Activated CD8-positive, alpha-beta T cell treated with anti-CD3 and anti-CD28 coated beads, Interleukin-2, amount 10 ng/mL, durations not matched to agents 7 days and 5 days (primary cell): ENCODE data around the gene PGAP6. TPM values are rescaled to one million over a fixed set of nuclear protein-coding genes. Genes with fewer than 3 reads are reported as not detected.
"Not testable (repeated sequence)": the region's sequence is repeated elsewhere in the genome, so short reads cannot be mapped to it uniquely, and the experiment has no call there.

Source experiments
- ATAC-seq: fragments of 150-1000 bp; cut with Tn5 transposase; one replicate; pipeline ENCODE4 v1.10.0; 2021; ENCODE audit warnings: moderate library complexity
- CTCF ChIA-PET: fragments of 350-600 bp; sonication (Branson Sonifier 250); formaldehyde crosslinking; loops from one replicate; lab custom pipeline; 2021; ENCODE audit warnings: antibody characterized with exemption; lab: Charles Lee
- POLR2A ChIA-PET: fragments of 350-600 bp; sonication (Branson Sonifier 250); formaldehyde crosslinking; loops from one replicate; lab custom pipeline; 2021; ENCODE audit warnings: antibody characterized with exemption; lab: Charles Lee
- DNase-seq: peaks from one replicate; pipeline ENCODE4 v3.0.0-alpha.2; 2020
- H3K27ac Mint-ChIP-seq: one replicate; pipeline ENCODE4 v1.8.0; 2021; ENCODE audit warnings: mild to moderate bottlenecking, mixed read lengths
- H3K27me3 Mint-ChIP-seq: one replicate; pipeline ENCODE4 v1.8.0; 2021; ENCODE audit warnings: low read depth, mixed read lengths
- H3K36me3 Mint-ChIP-seq: one replicate; pipeline ENCODE4 v1.8.0; 2021; ENCODE audit warnings: low read depth, mixed read lengths
- H3K4me1 Mint-ChIP-seq: one replicate; pipeline ENCODE4 v1.8.0; 2021; ENCODE audit warnings: low read depth, mixed read lengths
- H3K4me3 Mint-ChIP-seq: one replicate; pipeline ENCODE4 v1.8.0; 2021; ENCODE audit warnings: mild to moderate bottlenecking, mixed read lengths
- H3K9me3 Mint-ChIP-seq: one replicate; pipeline ENCODE4 v1.8.0; 2022; ENCODE audit warnings: mixed read lengths; ENCODE audit not compliant: insufficient read depth
- total RNA-seq, 2 experiments: library from RNA; stranded (reverse); gene quantifications; one replicate each; pipeline ENCODE4 v1.2.3, GENCODE V29; 2021

The PGAP6 gene
- total RNA-seq, 2 experiments from 2014 or later: 80.6 to 85.8 TPM

DNA sequence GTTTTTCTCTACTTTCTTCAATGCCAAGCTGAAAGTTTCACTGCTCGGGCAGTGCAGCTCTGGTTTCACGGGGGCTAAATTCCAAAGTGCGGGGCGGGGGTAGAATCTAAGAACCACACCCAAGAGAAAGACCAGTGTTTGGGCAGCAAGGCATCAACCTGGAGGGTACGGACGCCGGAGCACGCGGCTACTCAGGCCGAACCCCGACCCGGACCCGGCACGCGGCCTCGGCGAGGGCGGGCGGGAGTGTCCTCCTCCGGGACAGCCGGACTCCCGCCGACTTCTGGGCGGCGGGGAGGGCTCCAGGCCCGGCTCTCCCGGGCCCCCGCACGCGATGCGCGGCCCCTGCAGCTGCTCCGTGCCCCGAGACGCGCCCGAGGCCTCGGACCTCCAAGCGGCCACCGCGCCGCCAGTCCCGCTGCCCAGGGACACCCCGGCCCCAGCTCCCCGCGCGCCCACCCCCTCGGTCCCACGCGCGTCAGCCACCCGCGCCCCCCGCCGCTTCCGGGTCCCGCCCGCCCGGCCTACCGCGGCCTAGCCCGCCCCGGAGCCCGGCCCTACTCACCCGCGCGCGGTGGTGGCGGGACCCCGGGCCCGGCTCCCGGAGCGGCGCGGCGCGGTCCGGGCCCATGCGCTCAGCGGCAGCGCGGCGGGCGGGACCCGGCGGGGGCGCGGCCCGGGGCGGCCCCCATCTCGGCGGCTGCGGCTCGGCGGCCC is 29.8 kb downstream of the PGAP6 start:
- peaks cover 54% of the 10 kb centered on the region for H3K4me1 Mint-ChIP-seq
- H3K36me3 Mint-ChIP-seq: peaks cover 18% of the 10 kb centered on the region
- H3K4me3 Mint-ChIP-seq: peak overlapping the region; percentile 86
- ChIA-PET POLR2A (interaction anchor here (1.2 to 1.6 kb wide), 2 partner anchors 27 to 124 kb away, joined by 4 read pairs; no protein-coding TSS in a partner anchor), CTCF (interaction anchor here (0.9 to 1.9 kb wide), 3 partner anchors 9 to 245 kb away, joined by 3 to 4 read pairs (median 3); no protein-coding TSS in a partner anchor)
- ATAC-seq (peak; percentile 50), DNase-seq (peak; percentile 34)
- H3K27ac Mint-ChIP-seq: peak overlapping the region; percentile 83
- H3K27me3 Mint-ChIP-seq: no peaks in the 10 kb centered on the region
- H3K9me3 Mint-ChIP-seq: no peaks in the 10 kb centered on the region

DNA sequence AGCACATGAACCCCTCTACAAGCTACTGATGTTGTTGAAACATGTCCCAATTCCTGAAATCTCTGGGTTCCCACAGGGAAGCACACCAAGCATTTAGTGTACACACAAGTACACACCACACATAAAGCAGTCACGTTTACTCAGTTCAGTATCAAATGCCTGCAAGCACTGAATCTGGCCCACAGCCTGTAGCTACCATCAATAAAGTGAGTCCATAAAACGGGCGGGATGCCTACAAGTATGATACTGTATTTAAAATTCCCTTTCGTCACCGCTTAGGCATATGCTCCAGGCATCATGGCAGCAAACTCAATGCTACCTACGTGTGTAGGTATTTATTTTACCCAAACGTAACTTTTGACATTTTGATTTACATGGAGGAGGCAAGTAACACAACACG is 31.6 kb downstream of the PGAP6 start:
- no peak overlapping the region for H3K27ac Mint-ChIP-seq
- ATAC-seq (no peak), DNase-seq (no peak)
- no peaks in the 10 kb centered on the region for H3K27me3 Mint-ChIP-seq
- H3K36me3 Mint-ChIP-seq: peaks cover 34% of the 10 kb centered on the region
- ChIA-PET CTCF (interaction anchor here (0.5 to 2.5 kb wide), 9 partner anchors 8 to 313 kb away, joined by 3 to 10 read pairs (median 3); partner anchors contain the start of gene FAM234A), POLR2A (no interaction called here)
- H3K9me3 Mint-ChIP-seq: no peaks in the 10 kb centered on the region
- peaks cover 56% of the 10 kb centered on the region for H3K4me1 Mint-ChIP-seq
- peak overlapping the region; percentile 44 for H3K4me3 Mint-ChIP-seq

DNA sequence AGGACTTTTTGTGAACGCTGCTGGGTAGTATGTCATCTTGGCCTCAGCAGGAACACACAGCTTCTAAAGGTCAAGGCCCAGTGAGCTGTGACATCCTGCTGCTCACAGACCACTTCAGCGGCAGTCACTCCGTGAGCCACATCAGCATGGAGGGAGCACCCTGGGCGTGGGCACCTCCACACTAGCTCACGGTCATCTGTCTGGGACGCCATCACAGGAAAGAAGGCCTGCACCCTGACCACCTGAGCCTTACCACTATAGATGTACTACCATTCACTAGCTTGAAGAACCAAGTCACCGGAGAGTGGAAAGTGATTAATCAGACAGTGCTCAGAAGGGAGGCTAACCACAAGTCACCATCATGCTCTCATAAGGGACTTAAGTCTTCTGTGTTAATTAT is 32.6 kb downstream of the PGAP6 start:
- peaks cover 42% of the 10 kb centered on the region for H3K36me3 Mint-ChIP-seq
- no peaks in the 10 kb centered on the region for H3K27me3 Mint-ChIP-seq
- CTCF ChIA-PET: interaction anchor here (0.7 to 2.5 kb wide), 4 partner anchors 13 to 242 kb away, joined by 3 to 10 read pairs (median 6); partner anchors contain the start of gene FAM234A
- no peak overlapping the region for H3K4me3 Mint-ChIP-seq
- DNase-seq: no peak
- POLR2A ChIA-PET: interaction anchor here (0.6 to 1.0 kb wide), 2 partner anchors 9 to 21 kb away, joined by 3 read pairs; partner anchors contain the start of gene MRPL28
- peaks cover 50% of the 10 kb centered on the region for H3K4me1 Mint-ChIP-seq
- ATAC-seq: no peak
- H3K9me3 Mint-ChIP-seq: no peaks in the 10 kb centered on the region
- no peak overlapping the region for H3K27ac Mint-ChIP-seq

DNA sequence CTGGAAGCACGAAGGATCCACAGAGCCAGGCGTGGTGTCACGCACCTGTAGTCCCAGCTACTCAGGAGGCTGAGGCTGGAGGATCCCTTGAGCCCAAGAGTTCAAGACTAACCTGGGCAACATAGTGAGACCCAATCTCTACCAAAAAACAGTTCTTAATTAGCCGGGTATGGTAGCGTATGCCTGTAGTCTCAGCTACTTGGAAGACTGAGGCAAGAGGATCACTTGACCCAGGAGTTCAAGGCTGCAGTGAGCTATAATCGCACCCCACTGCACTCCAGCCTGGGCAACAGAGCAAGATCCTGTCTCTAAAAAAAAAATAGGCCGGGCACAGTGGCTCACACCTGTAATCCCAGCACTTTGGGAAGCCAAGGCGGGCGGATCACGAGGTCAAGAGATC is 33.3 kb downstream of the PGAP6 start:
- H3K27me3 Mint-ChIP-seq, ATAC-seq, DNase-seq, H3K4me3 Mint-ChIP-seq, H3K9me3 Mint-ChIP-seq, H3K27ac Mint-ChIP-seq: not testable (repeated sequence)
- H3K36me3 Mint-ChIP-seq: peaks cover 47% of the 10 kb centered on the region
- ChIA-PET CTCF (interaction anchor here (0.7 to 2.5 kb wide), 3 partner anchors 14 to 241 kb away, joined by 3 to 8 read pairs (median 4); no protein-coding TSS in a partner anchor), POLR2A (interaction anchor here (0.6 kb wide), 1 partner anchor 8 kb away, joined by 3 read pairs; no protein-coding TSS in a partner anchor)
- H3K4me1 Mint-ChIP-seq: peaks cover 50% of the 10 kb centered on the region

DNA sequence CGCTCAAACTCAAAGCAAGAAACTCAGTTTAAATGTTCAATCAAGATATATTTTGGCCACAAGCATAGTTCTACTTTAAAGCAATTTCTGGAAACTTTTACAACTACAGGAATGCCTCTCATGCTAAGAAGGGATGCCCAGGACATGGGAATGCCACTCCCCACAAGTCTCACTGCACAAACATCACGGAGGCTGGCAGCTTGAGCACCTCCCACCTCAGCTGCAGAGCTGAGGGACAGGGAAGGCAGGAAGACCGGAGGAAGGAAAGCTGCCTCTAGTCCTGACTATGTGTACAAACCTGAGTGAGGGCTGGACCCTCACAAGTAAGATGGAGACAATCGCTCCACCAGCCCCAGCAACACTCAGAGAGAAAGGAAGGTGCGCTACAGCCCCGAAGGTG is 34.6 kb downstream of the PGAP6 start:
- ChIA-PET CTCF (no interaction called here), POLR2A (no interaction called here)
- Mint-ChIP-seq H3K27ac (no peak overlapping the region), H3K9me3 (no peaks in the 10 kb centered on the region), H3K4me3 (no peak overlapping the region), H3K27me3 (no peaks in the 10 kb centered on the region), H3K4me1 (peaks cover 62% of the 10 kb centered on the region), H3K36me3 (peaks cover 56% of the 10 kb centered on the region)
- DNase-seq (no peak), ATAC-seq (no peak)

DNA sequence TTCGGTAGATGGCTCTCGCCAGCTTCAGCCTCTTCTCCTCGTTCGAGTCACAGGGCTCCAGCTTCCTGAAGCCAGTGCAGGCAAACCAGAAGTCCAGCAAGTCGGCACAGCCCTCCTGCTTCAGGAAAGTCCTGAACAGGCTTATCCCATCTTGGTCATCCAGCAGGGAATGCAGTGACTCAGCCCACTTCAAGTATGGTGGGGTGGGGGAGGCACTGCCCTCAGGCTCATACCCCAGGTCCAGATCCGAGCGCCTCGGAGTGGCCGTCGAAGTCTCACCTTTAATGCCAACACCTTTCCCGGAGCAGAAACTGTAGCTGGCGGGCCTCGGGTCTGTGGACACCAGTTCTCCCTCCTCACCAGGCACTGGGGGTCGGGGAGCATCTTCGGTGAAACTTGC is 35.2 kb downstream of the PGAP6 start:
- Mint-ChIP-seq H3K27ac (no peak overlapping the region), H3K36me3 (peaks cover 62% of the 10 kb centered on the region), H3K9me3 (no peaks in the 10 kb centered on the region), H3K4me1 (peaks cover 68% of the 10 kb centered on the region), H3K4me3 (no peak overlapping the region), H3K27me3 (no peaks in the 10 kb centered on the region)
- DNase-seq (no peak), ATAC-seq (no peak)
- CTCF ChIA-PET: no interaction called here
- POLR2A ChIA-PET: no interaction called here

DNA sequence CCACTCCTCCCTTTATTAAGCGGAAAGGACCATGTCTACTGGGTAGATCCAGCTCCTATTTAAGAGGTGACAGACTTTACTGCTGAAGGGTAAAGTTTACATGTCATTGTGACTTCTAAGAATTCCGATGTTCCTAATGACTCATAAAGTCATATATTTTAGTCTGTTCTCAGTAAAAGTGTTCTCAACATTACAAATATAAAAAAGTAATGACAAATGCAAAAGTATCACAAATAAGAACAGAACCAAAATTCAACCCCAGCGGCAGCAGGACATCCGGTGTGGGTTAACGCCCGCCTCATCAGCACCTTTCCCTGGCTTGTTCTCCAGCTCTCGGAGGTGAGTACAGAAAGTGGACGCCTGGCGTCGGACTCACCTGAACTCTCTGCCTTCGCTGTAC is 36.0 kb downstream of the PGAP6 start:
- ChIA-PET POLR2A (no interaction called here), CTCF (no interaction called here)
- no peak for ATAC-seq
- no peaks in the 10 kb centered on the region for H3K9me3 Mint-ChIP-seq
- no peak for DNase-seq
- no peak overlapping the region for H3K27ac Mint-ChIP-seq
- peaks cover 64% of the 10 kb centered on the region for H3K4me1 Mint-ChIP-seq
- H3K4me3 Mint-ChIP-seq: no peak overlapping the region
- no peaks in the 10 kb centered on the region for H3K27me3 Mint-ChIP-seq
- peaks cover 64% of the 10 kb centered on the region for H3K36me3 Mint-ChIP-seq

DNA sequence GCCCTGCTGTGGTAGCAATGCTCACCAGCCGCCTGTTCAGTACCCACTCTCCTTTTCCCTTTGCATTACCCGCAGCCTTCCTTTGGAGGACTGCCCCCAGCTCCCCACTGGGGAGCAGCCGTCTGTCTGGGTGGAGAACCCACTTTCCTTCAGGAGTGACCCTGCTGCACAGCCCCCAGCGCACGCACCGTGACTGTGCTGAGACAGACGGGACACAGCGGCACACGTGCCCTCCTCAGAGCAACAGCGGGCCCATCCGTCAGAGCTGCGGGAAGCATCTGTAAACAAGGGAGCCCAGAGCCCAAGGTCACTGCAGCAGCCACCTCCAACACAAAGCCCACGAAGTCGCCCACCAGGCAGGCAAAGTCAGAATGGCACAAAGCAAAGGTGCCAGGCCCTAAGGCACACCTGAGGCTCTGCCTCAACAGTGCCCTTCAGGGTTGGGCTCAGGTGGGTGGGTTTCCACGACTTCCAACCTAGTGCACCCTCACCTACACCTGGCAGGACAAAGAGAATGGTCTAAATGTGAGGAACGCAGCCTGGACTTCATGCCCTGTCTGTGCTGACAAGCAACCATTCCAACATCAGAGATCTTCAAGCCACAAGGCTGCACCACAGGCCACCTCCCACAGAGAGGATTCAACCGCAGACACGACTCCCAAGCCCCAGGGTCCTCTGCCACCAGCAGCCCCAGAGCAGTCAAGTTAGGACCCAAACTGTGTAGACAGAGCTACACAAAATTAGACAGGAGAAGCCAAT is 39.1 kb downstream of the PGAP6 start:
- ATAC-seq (peak; percentile 55), DNase-seq (no peak)
- H3K4me3 Mint-ChIP-seq: no peak overlapping the region
- H3K4me1 Mint-ChIP-seq: peaks cover 54% of the 10 kb centered on the region
- H3K36me3 Mint-ChIP-seq: peaks cover 60% of the 10 kb centered on the region
- H3K9me3 Mint-ChIP-seq: no peaks in the 10 kb centered on the region
- CTCF ChIA-PET: interaction anchor here (1.0 to 1.5 kb wide), 2 partner anchors 9 to 236 kb away, joined by 3 read pairs; no protein-coding TSS in a partner anchor
- H3K27me3 Mint-ChIP-seq: no peaks in the 10 kb centered on the region
- POLR2A ChIA-PET: interaction anchor here (0.9 kb wide), 1 partner anchor 289 kb away, joined by 4 read pairs; the partner anchor contains the start of genes POLR3K and SNRNP25
- H3K27ac Mint-ChIP-seq: peak overlapping the region; percentile 62

DNA sequence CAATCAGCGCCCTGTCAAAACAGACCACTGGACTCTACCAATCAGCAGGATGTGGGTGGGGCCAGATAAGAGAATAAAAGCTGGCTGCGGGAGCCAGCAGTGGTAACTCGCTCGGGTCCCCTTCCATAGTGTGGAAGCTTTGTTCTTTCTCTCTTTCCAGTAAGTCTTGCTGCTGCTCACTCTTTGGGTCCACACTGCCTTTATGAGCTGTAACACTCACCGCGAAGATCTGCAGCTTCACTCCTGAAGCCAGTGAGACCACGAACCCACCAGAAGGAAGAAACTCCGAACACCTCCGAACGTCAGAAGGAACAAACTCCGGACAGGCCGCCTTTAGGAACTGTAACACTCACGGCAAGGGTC is 39.8 kb downstream of the PGAP6 start:
- H3K27me3 Mint-ChIP-seq, H3K27ac Mint-ChIP-seq, H3K9me3 Mint-ChIP-seq, DNase-seq, POLR2A ChIA-PET, ATAC-seq, H3K4me3 Mint-ChIP-seq: not testable (repeated sequence)
- Mint-ChIP-seq H3K4me1 (peaks cover 51% of the 10 kb centered on the region), H3K36me3 (peaks cover 55% of the 10 kb centered on the region)
- CTCF ChIA-PET: interaction anchor here (0.8 kb wide), 1 partner anchor 9 kb away, joined by 3 read pairs; no protein-coding TSS in a partner anchor

DNA sequence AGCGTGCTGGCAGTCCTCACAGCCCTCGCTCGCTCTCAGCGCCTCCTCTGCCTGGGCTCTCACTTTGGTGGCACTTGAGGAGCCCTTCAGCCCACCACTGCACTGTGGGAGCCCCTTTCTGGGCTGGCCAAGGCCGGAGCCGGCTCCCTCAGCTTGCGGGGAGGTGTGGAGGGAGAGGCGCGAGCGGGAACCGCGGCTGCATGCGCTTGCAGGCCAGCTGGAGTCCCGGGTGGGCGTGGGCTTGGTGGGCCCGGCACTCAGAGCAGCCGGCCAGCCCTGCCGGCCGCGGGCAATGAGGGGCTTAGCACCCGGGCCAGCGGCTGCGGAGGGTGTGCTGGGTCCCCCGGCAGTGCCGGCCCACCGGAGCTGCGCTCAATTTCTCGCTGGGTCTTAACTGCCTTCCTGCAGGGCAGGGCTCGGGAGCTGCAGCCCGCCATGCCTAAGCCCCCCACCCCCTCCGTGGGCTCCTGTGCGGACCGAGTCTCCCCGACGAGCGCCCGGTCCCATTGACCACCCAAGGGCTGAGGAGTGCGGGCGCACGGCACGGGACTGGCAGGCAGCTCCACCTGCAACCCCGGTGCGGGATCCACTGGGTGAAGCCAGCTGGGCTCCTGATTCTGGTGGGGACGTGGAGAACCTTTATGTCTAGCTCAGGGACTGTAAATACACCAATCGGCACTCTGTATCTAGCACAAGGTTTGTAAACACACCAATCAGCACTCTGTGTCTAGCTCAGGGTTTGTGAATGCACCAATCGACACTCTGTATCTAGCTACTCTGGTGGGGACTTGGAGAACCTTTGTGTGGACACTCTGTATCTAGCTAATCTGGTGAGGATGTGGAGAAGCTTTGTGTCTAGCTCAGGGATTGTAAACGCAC is 40.4 kb downstream of the PGAP6 start:
- ATAC-seq, H3K4me3 Mint-ChIP-seq, DNase-seq, H3K9me3 Mint-ChIP-seq, H3K27ac Mint-ChIP-seq, POLR2A ChIA-PET, H3K27me3 Mint-ChIP-seq: not testable (repeated sequence)
- peaks cover 52% of the 10 kb centered on the region for H3K4me1 Mint-ChIP-seq
- CTCF ChIA-PET: interaction anchor here (0.8 to 0.9 kb wide), 2 partner anchors 9 kb away, joined by 3 read pairs; no protein-coding TSS in a partner anchor
- peaks cover 49% of the 10 kb centered on the region for H3K36me3 Mint-ChIP-seq
